Measurements from ENCODE around the gene CD34.

The CD34 gene

DNA sequence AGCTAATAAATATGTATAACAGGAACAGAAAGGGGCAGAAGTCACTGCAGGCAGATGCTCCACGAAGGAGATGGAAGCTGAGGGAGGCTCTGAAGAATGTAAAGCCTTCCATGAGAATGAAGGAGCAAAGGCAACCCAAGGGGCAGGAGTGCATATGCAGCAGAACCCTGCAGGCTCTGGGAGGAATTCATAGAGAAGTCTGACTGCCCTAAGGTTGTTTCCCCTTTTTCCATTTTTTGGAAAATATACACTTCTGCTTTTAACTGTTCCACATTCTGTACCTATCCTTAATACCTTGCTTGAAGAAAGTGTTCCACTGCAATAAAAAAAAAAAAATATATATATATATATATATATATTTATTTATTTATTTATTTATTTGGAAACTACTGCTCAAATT lies 69.6 kb downstream of the CD34 start:
- Histone ChIP-seq H3K36me3 (ENCODE audit: control insufficient read depth in 2 of 2, insufficient read depth in 1 of 2, low read length in 2 of 2) (peaks cover 0 to 14% of the 10 kb centered on the region in 2 experiments; a peak in 1 of 3 replicates), H3K4me1 (ENCODE audit: control insufficient read depth, insufficient read depth, low read length) (no peaks in the 10 kb centered on the region), H3K4me3 (ENCODE audit: low read depth, low read length) (no peak overlapping the region), H3K9me3 (ENCODE audit: control insufficient read depth, insufficient read depth, low read depth, low read length) (no peaks in the 10 kb centered on the region), H3K27ac (ENCODE audit: extremely low read depth, low read depth, low read length) (no peak overlapping the region)
- ChIA-PET POLR2A (no interaction called here), CTCF (interaction anchor here (0.6 to 3.8 kb wide), 3 partner anchors 13 to 30 kb away, joined by 3 to 13 read pairs (median 3); no protein-coding TSS in a partner anchor)
- TF ChIP-seq, protein P1, sequence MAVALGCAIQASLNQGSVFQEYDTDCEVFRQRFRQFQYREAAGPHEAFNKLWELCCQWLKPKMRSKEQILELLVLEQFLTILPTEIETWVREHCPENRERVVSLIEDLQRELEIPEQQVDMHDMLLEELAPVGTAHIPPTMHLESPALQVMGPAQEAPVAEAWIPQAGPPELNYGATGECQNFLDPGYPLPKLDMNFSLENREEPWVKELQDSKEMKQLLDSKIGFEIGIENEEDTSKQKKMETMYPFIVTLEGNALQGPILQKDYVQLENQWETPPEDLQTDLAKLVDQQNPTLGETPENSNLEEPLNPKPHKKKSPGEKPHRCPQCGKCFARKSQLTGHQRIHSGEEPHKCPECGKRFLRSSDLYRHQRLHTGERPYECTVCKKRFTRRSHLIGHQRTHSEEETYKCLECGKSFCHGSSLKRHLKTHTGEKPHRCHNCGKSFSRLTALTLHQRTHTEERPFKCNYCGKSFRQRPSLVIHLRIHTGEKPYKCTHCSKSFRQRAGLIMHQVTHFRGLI (tag by site-specific recombination; IDR thresholded peaks at IDR 0.05) = no peak

DNA sequence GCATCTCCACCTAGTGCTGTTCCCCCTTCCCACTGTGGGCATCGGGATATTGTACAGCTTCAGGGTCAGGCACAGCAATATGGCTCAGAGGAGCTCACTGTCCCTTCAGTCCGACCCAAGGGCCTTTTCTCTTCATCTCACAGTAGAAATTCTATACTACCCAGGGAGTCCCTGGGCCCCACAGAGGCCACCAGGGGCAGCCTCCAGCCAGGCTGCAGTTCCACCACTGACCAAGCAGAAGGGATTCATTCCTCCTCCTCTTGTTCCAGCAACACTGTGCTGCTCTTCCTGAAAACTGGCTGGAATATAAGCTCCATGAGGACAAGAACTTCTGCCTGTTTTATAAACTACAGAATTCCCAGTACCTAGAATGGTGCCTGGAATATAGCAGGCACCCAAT lies 70.5 kb downstream of the CD34 start:
- TF ChIP-seq ZSCAN23 (tag by site-specific recombination; IDR thresholded peaks at IDR 0.05) (no peak), ZNF530 (tag by site-specific recombination; IDR thresholded peaks at IDR 0.05; ENCODE audit: low read depth) (no peak), ZNF670 (tag by site-specific recombination; IDR thresholded peaks at IDR 0.05; ENCODE audit: low read depth) (no peak), IKZF3 (tag by site-specific recombination; IDR thresholded peaks at IDR 0.05) (no peak), MZF1 (tag by site-specific recombination; IDR thresholded peaks at IDR 0.05; ENCODE audit: borderline replicate concordance) (no peak), ZNF366 (tag by site-specific recombination; conservative IDR thresholded peaks at IDR 0.05) (no peak), ZNF416 (tag by site-specific recombination; IDR thresholded peaks at IDR 0.05) (no peak), ZNF785 (tag by site-specific recombination; IDR thresholded peaks at IDR 0.05) (no peak), EGR2 (tag by site-specific recombination; IDR thresholded peaks at IDR 0.05; ENCODE audit: low read depth) (no peak), SP2 (tag by site-specific recombination; IDR thresholded peaks at IDR 0.05) (no peak), ZNF600 (tag by site-specific recombination; IDR thresholded peaks at IDR 0.05) (no peak), ZNF184 (tag by site-specific recombination; IDR thresholded peaks at IDR 0.05) (no peak), ZNF555 (tag by site-specific recombination; conservative IDR thresholded peaks at IDR 0.05) (no peak)
- TF ChIP-seq, protein P2, sequence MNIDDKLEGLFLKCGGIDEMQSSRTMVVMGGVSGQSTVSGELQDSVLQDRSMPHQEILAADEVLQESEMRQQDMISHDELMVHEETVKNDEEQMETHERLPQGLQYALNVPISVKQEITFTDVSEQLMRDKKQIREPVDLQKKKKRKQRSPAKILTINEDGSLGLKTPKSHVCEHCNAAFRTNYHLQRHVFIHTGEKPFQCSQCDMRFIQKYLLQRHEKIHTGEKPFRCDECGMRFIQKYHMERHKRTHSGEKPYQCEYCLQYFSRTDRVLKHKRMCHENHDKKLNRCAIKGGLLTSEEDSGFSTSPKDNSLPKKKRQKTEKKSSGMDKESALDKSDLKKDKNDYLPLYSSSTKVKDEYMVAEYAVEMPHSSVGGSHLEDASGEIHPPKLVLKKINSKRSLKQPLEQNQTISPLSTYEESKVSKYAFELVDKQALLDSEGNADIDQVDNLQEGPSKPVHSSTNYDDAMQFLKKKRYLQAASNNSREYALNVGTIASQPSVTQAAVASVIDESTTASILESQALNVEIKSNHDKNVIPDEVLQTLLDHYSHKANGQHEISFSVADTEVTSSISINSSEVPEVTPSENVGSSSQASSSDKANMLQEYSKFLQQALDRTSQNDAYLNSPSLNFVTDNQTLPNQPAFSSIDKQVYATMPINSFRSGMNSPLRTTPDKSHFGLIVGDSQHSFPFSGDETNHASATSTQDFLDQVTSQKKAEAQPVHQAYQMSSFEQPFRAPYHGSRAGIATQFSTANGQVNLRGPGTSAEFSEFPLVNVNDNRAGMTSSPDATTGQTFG (tag by site-specific recombination; IDR thresholded peaks at IDR 0.05; ENCODE audit: borderline replicate concordance) = no peak
- TF ChIP-seq, protein P3, sequence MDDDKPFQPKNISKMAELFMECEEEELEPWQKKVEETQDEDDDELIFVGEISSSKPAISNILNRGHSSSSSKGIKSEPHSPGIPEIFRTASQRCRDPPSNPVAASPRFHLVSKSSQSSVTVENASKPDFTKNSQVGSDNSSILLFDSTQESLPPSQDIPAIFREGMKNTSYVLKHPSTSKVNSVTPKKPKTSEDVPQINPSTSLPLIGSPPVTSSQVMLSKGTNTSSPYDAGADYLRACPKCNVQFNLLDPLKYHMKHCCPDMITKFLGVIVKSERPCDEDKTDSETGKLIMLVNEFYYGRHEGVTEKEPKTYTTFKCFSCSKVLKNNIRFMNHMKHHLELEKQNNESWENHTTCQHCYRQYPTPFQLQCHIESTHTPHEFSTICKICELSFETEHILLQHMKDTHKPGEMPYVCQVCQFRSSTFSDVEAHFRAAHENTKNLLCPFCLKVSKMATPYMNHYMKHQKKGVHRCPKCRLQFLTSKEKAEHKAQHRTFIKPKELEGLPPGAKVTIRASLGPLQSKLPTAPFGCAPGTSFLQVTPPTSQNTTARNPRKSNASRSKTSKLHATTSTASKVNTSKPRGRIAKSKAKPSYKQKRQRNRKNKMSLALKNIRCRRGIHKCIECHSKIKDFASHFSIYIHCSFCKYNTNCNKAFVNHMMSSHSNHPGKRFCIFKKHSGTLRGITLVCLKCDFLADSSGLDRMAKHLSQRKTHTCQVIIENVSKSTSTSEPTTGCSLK (tag by site-specific recombination; IDR thresholded peaks at IDR 0.05) = no peak
- TF ChIP-seq, protein P4, sequence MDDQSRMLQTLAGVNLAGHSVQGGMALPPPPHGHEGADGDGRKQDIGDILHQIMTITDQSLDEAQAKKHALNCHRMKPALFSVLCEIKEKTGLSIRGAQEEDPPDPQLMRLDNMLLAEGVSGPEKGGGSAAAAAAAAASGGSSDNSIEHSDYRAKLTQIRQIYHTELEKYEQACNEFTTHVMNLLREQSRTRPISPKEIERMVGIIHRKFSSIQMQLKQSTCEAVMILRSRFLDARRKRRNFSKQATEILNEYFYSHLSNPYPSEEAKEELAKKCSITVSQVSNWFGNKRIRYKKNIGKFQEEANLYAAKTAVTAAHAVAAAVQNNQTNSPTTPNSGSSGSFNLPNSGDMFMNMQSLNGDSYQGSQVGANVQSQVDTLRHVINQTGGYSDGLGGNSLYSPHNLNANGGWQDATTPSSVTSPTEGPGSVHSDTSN (CRISPR knock-in tag; IDR thresholded peaks at IDR 0.05) = no peak
- ChIA-PET CTCF (interaction anchor here (0.5 to 3.8 kb wide), 6 partner anchors 12 to 1619 kb away, joined by 3 to 13 read pairs (median 3); no protein-coding TSS in a partner anchor), POLR2A (no interaction called here)
- Histone ChIP-seq H3K9me3 (ENCODE audit: control insufficient read depth, insufficient read depth, low read depth, low read length) (no peaks in the 10 kb centered on the region), H3K4me1 (ENCODE audit: control insufficient read depth, insufficient read depth, low read length) (no peaks in the 10 kb centered on the region), H3K4me3 (ENCODE audit: low read depth, low read length) (no peak overlapping the region), H3K27ac (ENCODE audit: extremely low read depth, low read depth, low read length) (no peak overlapping the region), H3K36me3 (ENCODE audit: control insufficient read depth in 2 of 2, insufficient read depth in 1 of 2, low read length in 2 of 2) (peaks cover 0 to 19% of the 10 kb centered on the region in 2 experiments; a peak in 1 of 3 replicates)

All from HEK293 (cell line).